WTC11 (cell line): Measurements from ENCODE around the gene RAB13. TPM values are rescaled to one million over a fixed set of nuclear protein-coding genes. Genes with fewer than 3 reads are reported as not detected.
A peak's percentile ranks its signal among the peaks of the same experiment; 100 is the strongest.

Experiments used
- AFF4 ChIP-seq: sonication (generic); formaldehyde crosslinking; IDR thresholded peaks from 2 replicates; pipeline ENCODE4 v1.8.1; 2023; ENCODE audit warnings: mild to moderate bottlenecking, missing genetic modification reagents, borderline replicate concordance
- AR ChIP-seq: fragments of 250-450 bp; sonication (Bioruptor Pico); IDR thresholded peaks from 2 replicates; pipeline ENCODE4 v1.9.0; 2021; ENCODE audit warnings: mild to moderate bottlenecking
- ATF1 ChIP-seq: sonication (generic); formaldehyde crosslinking; IDR thresholded peaks from 2 replicates; pipeline ENCODE4 v1.8.1; 2023; ENCODE audit warnings: mild to moderate bottlenecking, moderate library complexity, missing genetic modification reagents
- ATF6 ChIP-seq: sonication (generic); formaldehyde crosslinking; IDR thresholded peaks from 2 replicates; pipeline ENCODE4 v1.8.1; 2023; ENCODE audit warnings: mild to moderate bottlenecking, missing genetic modification reagents
- CTCF ChIP-seq: fragments of 200-600 bp; IDR thresholded peaks from 2 replicates; pipeline ENCODE4 v1.8.0; 2022; ENCODE audit warnings: antibody characterized with exemption
- EMX1 ChIP-seq: fragments of 250-450 bp; sonication (Bioruptor Pico); IDR thresholded peaks from 2 replicates; pipeline ENCODE4 v1.8.0; 2021; ENCODE audit warnings: mild to moderate bottlenecking
- FOXJ3 ChIP-seq: sonication (generic); formaldehyde crosslinking; IDR thresholded peaks from 2 replicates; pipeline ENCODE4 v1.9.0; 2021; ENCODE audit warnings: missing genetic modification reagents, mild to moderate bottlenecking, borderline replicate concordance
- FOXP4 ChIP-seq: sonication (generic); formaldehyde crosslinking; IDR thresholded peaks from 2 replicates; pipeline ENCODE4 v1.8.0; 2022; ENCODE audit warnings: mild to moderate bottlenecking, missing genetic modification reagents
- HMGXB4 ChIP-seq: sonication (generic); formaldehyde crosslinking; IDR thresholded peaks from 2 replicates; pipeline ENCODE4 v1.8.1; 2023; ENCODE audit warnings: mild to moderate bottlenecking, moderate library complexity, missing genetic modification reagents
- IRF2 ChIP-seq: sonication (generic); formaldehyde crosslinking; IDR thresholded peaks from 2 replicates; pipeline ENCODE4 v1.8.0; 2022; ENCODE audit warnings: low read depth, missing genetic modification reagents, borderline replicate concordance
- MXD4 ChIP-seq: fragments of 250-450 bp; sonication (Bioruptor Pico); IDR thresholded peaks from 2 replicates; pipeline ENCODE4 v1.8.0; 2021; ENCODE audit warnings: mild to moderate bottlenecking, moderate library complexity, borderline replicate concordance
- RORB ChIP-seq: fragments of 250-450 bp; sonication (Bioruptor Pico); IDR thresholded peaks from 2 replicates; pipeline ENCODE4 v1.9.0; 2021; ENCODE audit warnings: mild to moderate bottlenecking
- SOX15 ChIP-seq: fragments of 250-450 bp; sonication (Bioruptor Pico); IDR thresholded peaks from 2 replicates; pipeline ENCODE4 v1.9.0; 2021; ENCODE audit warnings: mild to moderate bottlenecking
- STAT6 ChIP-seq: sonication (generic); formaldehyde crosslinking; conservative IDR thresholded peaks from 2 replicates; pipeline ENCODE4 v1.8.1; 2023; ENCODE audit warnings: mild to moderate bottlenecking, low read depth, missing genetic modification reagents, moderate library complexity
- TCF7 ChIP-seq: sonication (generic); formaldehyde crosslinking; IDR thresholded peaks from 2 replicates; pipeline ENCODE4 v1.8.0; 2022; ENCODE audit warnings: mild to moderate bottlenecking, low read depth, missing genetic modification reagents, moderate library complexity
- ZNF396 ChIP-seq: fragments of 250-450 bp; sonication (Bioruptor Pico); IDR thresholded peaks from 2 replicates; pipeline ENCODE4 v1.8.0; 2021; ENCODE audit warnings: mild to moderate bottlenecking, moderate library complexity, borderline replicate concordance
- ZNF425 ChIP-seq: fragments of 250-450 bp; sonication (Bioruptor Pico); conservative IDR thresholded peaks from 2 replicates; pipeline ENCODE4 v1.9.0; 2021; ENCODE audit warnings: mild to moderate bottlenecking
- total RNA-seq: library from RNA; stranded (reverse); gene quantifications from 3 replicates; pipeline ENCODE4 v1.2.3, GENCODE V29; 2021

RAB13 gene
- total RNA-seq, 1 experiment from 2014 or later: 126 TPM

- TF ChIP-seq CTCF (no peak), MXD4 (CRISPR knock-in tag) (no peak), AR (CRISPR knock-in tag) (no peak), ZNF396 (CRISPR knock-in tag) (no peak), HMGXB4 (CRISPR knock-in tag) (peak; percentile 92), FOXJ3 (CRISPR knock-in tag) (no peak), EMX1 (CRISPR knock-in tag) (peak; percentile 79; the same call in 1 of the 2 replicates), FOXP4 (CRISPR knock-in tag) (no peak), TCF7 (CRISPR knock-in tag) (no peak), SOX15 (no peak), AFF4 (CRISPR knock-in tag) (no peak), ZNF425 (peak; percentile 26; the same call in 1 of the 2 replicates), RORB (CRISPR knock-in tag) (no peak), ATF6 (CRISPR knock-in tag) (no peak), IRF2 (no peak), STAT6 (CRISPR knock-in tag) (no peak), ATF1 (CRISPR knock-in tag) (no peak)
Measured at GRCh38 chr1:153958111-153958960, 27.8 kb downstream of the RAB13 start, which contains the start of gene CRTC2 (continued).
